Stimulated activated CD4-positive, alpha-beta T cell treated with anti-CD3 and anti-CD28 coated beads, Interleukin-1b, Interleukin-23, amount 100 ng/mL, for 1 hour (primary cell): ENCODE measurements around the gene UBE2B.
A peak's percentile ranks its signal among the peaks of the same experiment; 100 is the strongest.
"Not testable (repeated sequence)": the region's sequence is repeated elsewhere in the genome, so short reads cannot be mapped to it uniquely, and the experiment has no call there.

Experiments
- DNase-seq, 2 donors: peaks; one replicate each; pipeline ENCODE4 v3.0.0-alpha.2; 2020; ENCODE audit warnings: low read depth in 2 of 2

Gene UBE2B

GRCh38 chr5:134398609-134399155 lies 27.3 kb downstream of the UBE2B start:
- no peak for DNase-seq

GRCh38 chr5:134403951-134404350 lies 32.6 kb downstream of the UBE2B start:
- no peak for DNase-seq

- DNase-seq = no peak
Measured at GRCh38 chr5:134406390-134406789, 35.0 kb downstream of the UBE2B start.

GRCh38 chr5:134409321-134409720 lies 38.0 kb downstream of the UBE2B start:
- DNase-seq = no peak

GRCh38 chr5:134410822-134411221 lies 39.5 kb downstream of the UBE2B start:
- no peak for DNase-seq

- no peak for DNase-seq
Measured at GRCh38 chr5:134411228-134411545, 39.8 kb downstream of the UBE2B start.

GRCh38 chr5:134411546-134412266 lies 40.3 kb downstream of the UBE2B start, which contains the start of gene CDKN2AIPNL:
TSS of gene CDKN2AIPNL (minus strand) at chr5:134411881. CDS start at chr5:134411854, 27 bp downstream.
- peak; percentile 77 to 81 for DNase-seq

- no peak for DNase-seq
Measured at GRCh38 chr5:134413046-134413445, 41.7 kb downstream of the UBE2B start.

GRCh38 chr5:134417707-134418106 lies 46.3 kb downstream of the UBE2B start:
- no peak for DNase-seq

- no peak for DNase-seq
Measured at GRCh38 chr5:134418958-134419357, 47.6 kb downstream of the UBE2B start.

- no peak for DNase-seq
Measured at GRCh38 chr5:134420343-134420742, 49.0 kb downstream of the UBE2B start.

GRCh38 chr5:134421038-134421437 lies 49.7 kb downstream of the UBE2B start:
- DNase-seq = not testable (repeated sequence)

- DNase-seq = no peak
Measured at GRCh38 chr5:134422791-134423365, 51.5 kb downstream of the UBE2B start.

- DNase-seq = no peak
Measured at GRCh38 chr5:134423376-134423775, 52.0 kb downstream of the UBE2B start.

- DNase-seq = no peak
Measured at GRCh38 chr5:134426361-134426760, 55.0 kb downstream of the UBE2B start.

GRCh38 chr5:134427540-134428041 lies 56.2 kb downstream of the UBE2B start:
- DNase-seq = no peak

- no peak for DNase-seq
Measured at GRCh38 chr5:134430001-134430569, 58.7 kb downstream of the UBE2B start.

- DNase-seq = no peak
Measured at GRCh38 chr5:134432174-134432573, 60.8 kb downstream of the UBE2B start.

GRCh38 chr5:134432677-134433359 lies 61.4 kb downstream of the UBE2B start:
- no peak for DNase-seq

- DNase-seq = no peak
Measured at GRCh38 chr5:134435560-134435959, 64.2 kb downstream of the UBE2B start.

- DNase-seq = no peak
Measured at GRCh38 chr5:134436523-134437339, 65.4 kb downstream of the UBE2B start.
